MV-4-11 (cell line): ENCODE results near the gene PPIL1.
"Not testable (repeated sequence)": the region's sequence is repeated elsewhere in the genome, so short reads cannot be mapped to it uniquely, and the experiment has no call there.

Experiments
- DNase-seq: peaks from one replicate; lab custom pipeline; 2025; lab: John Stamatoyannopoulos, UW

The PPIL1 gene

DNA sequence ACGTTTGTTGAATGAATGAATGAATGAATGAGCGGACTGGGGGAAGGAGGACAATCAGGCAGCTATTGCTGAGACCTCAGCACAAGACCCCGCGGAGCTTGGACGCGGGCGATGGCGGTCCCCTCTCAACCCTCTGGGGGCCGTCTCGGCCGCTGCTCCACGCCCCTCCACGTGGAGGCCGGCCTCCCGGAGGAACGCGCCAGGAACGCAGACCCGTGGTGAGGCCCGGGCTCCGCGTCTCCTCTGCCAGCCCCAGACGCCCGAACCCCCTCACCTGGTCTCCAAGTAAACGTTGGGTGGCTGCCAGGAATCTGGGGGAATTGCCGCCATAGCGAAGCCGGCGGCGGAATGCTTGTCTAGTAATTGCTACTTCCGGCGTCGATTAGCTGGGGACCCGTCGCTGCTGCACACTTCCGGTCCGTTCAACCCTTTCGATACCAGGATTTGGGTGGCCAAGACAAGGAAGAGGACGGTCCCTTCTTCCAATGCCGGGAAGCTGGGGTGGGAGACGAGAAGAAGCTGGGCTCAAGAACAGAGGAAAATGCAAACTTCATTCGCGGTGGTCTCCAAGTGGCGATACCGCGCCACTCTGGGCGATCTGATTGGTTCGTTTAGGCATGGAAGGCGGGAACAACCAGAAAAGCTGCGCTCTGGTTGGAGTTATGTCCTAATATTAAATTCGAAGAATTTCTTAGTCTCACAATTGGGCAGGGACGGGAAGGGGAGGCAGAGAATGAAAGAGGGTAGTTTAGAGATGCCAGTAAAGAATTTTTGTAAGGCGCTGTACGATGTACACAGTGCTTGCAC, at the start of gene PPIL1:
Gene PPIL1 (minus strand): TSS at position 361 of the 807 bp plus-strand sequence. CDS start 31 bp downstream, at position 330.
- DNase-seq, result peak; percentile 91

DNA sequence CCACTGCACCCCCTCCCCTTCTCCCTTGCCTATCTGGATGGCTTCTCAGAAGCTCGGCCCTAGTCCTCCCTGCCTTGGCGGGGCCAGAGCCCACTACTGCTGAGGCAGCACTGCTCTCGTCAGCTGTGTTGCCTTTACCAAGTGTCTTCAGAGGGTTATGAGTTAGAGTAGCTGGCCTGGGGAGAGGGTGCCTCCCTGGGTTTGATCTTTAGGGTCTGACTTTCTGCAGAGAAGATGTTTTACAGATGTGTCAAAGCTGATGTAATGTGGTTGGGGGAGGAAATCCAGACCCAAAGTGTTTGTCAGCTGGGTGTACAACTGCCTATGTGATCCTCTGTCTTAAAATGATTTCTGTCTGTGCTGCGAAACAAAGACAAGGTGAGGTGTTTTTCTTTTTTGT, 49.5 kb upstream of the PPIL1 start:
- DNase-seq, result no peak

- no peak for DNase-seq
These were observed 45.9 kb upstream of the PPIL1 start for GRCh38 chr6:36920546-36920945.

GRCh38 chr6:36920049-36920448, 45.4 kb upstream of the PPIL1 start:
- DNase-seq, result no peak

DNA sequence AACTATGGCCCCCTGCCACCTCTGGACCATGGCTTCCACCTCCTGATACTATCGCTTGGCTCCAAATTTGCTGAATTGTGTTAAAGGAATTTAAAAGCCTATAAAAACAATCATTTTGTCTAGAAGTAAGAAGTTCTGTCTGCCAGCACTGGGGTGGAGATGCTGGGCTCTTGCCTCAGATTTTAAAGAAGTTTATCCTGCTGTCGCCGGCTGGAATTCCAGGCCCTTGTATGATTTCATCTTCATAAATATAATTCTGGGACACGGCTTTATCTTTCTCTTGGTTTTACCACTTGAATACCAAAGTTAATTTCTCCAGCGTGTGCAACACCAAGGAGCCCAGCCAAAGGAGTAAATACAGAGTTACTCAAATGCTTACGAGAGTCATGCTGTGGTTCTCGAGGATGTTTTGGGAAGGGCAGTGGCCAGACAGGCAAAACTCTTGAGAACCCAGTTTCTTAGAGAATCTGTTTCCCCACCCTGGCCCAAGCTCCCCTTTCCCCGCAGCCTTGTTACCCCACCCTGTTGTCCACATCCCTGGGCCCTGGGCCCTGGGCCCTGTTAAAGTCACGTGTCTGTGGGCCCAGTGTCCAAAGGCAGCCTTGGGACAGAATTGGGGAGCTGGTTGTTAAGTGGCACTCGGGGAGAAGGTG, 43.1 kb upstream of the PPIL1 start:
- DNase-seq, result no peak

DNA sequence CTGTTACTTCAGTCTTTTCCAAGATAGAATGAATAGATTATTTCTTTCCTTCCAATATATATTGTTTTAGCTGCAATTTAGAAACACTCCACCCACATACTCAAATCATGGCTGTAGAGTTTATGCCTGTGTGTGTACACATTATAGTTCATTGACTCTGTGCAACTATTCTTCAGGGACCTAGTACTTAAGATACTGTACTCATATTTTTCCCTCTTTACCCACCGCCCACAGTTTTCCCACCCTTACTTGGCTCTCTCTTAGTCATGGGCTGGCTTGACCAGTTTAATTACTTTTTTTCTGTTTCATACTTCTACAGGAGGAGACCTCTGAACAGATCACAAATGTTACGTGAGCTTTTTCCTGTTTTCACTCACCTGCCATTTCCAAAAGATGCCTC, 41.5 kb upstream of the PPIL1 start:
- DNase-seq, result no peak

- DNase-seq, result peak; percentile 57
These were observed 41.0 kb upstream of the PPIL1 start for GRCh38 chr6:36915599-36915998.

DNA sequence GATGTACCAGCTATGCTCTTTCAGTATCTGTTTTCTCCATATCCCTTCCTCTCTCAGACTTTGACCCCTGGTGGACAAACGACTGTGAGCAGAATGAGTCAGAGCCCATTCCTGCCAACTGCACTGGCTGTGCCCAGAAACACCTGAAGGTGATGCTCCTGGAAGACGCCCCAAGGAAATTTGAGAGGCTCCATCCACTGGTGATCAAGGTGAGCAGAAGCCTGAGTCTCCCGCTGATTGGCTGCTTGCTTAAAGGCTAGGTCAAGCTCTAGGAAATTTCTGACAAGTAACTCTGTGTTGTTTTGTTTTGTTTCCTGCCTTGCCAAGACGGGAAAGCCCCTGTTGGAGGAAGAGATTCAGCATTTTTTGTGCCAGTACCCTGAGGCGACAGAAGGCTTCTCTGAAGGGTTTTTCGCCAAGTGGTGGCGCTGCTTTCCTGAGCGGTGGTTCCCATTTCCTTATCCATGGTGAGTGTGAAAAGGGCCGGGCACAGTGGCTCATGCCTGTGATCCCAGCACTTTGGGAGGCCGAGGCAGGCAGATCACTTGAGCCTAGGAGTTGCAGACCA, 39.7 kb upstream of the PPIL1 start:
- no peak for DNase-seq

DNA sequence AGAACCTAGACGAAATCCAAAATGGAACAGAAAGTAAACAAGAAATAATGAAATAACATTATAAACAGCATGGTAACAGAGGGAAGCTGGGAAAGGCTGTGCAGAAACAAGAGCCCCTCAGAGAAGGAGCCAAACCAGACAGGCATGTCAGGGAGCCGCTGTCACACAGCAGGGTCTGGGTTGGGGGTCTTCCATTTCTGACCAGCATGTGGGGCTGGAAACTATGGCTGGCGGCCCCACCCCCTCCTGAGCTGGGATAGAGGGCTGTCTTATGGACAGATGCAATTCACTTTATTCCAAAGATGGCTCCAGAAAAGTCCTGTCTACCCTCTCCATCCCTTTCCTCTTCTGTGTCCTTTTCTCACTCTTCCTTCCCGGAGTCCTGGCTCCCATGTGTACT, 38.5 kb upstream of the PPIL1 start:
- no peak for DNase-seq

DNA sequence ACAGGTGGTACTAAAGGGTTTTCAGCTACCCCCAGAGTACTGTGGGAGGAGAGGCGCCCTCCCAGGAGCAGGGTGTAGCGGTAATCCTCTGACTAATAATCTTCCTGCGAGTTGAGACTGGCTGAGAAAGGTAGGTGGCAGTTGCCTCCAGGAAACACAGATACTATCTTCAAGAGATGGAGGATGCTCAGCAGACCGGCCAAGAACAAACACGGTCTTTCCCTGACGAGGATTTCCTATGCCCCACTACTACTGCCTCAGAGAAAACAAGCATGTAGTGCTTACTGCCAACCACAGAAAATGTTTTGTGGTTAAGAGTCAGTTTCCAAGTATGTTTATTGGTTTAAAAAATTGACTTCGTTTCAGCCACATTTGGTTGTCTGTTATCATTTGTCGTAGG, 38.0 kb upstream of the PPIL1 start:
- peak; percentile 29 for DNase-seq

DNA sequence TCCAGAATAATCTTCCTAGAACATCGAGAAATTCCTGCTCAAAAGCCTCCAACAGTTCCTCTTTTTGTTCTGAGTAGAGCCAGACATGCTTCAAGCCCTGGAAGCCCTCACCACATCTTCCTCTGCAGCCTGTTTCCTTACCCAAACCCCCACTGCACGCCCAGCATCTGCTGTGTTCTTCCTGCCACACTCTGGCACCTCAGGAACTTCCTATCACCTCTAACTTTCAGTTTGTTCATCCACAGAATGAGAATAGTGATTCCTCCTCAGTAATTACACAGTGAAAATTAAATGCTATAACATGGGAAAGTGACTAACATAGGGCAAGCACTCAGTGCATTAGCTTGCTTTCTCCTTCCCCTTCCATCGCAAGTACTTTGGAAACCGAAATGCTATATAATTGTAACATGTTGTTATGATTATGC, 37.4 kb upstream of the PPIL1 start:
- peak; percentile 80 for DNase-seq

GRCh38 chr6:36908747-36909146, 34.1 kb upstream of the PPIL1 start:
- DNase-seq, result no peak

GRCh38 chr6:36907781-36908180, 33.2 kb upstream of the PPIL1 start:
- DNase-seq, result no peak

DNA sequence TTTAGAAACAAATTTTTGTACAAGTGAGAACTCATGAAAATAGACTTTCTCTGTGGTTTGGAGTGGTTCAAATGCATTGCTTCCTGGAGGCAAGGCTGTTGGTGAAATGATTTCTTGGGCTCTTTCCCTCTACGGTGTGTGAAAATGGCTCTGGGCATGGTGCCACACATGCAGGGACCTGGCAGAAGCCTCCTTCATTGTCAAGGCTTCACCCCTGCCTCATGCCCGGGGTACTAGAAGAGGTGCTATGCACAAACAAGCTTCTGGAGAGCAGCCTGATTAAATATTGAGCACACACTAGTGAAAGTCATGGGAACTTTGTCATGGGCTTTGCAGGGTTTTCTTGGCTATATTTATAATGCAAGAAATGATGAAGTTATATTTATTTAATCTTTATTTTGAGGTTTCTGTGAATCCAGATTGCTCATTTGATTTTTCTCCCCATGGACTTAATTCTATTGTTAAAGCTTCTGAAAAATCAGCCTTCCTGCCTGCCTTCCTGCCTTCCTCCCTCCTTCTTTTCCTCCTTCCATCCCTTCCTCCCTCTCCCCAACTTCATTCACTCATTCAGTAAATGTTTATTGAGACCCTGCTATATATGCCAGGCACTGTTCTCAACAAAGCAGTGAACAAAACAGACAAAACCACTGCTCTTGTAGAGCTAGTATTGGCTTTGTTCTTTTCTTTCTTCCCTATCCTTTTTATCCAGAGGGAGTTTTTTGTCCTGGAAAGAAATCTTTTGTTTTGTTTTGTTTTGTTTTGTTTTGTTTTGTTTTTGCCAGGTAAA, 32.1 kb upstream of the PPIL1 start:
- DNase-seq, result no peak

DNA sequence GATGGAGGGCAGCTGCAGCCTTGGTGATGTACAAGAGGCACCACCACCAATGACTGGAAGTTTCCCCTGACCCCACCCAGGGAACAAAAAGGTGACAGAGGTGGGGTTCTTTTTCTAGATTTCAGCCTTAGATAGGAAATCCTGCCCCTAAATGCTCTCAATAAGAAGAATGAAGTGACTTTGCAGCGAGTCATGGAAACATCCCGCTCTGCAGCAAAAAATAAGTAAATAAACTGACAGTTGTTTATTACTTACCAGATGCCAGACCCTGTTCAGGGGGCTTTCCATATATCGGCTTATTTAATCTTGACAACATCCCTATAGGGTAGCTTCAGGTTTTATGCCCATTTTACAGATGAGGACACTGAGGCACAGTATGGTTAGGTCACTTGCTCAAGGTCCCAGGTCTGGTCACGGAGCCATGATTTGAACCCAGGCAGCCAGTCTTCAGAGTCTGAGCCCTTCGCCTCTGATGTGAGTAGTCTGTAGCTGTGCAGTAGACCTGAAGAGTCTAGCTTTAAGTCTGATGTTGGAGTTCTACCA, 30.3 kb upstream of the PPIL1 start:
- no peak for DNase-seq

- DNase-seq, result no peak
These were observed 29.5 kb upstream of the PPIL1 start for GRCh38 chr6:36904114-36904513.

GRCh38 chr6:36897609-36898008, 23.0 kb upstream of the PPIL1 start:
- DNase-seq, result no peak

GRCh38 chr6:36893976-36894932, 19.7 kb upstream of the PPIL1 start:
- DNase-seq, result no peak

DNA sequence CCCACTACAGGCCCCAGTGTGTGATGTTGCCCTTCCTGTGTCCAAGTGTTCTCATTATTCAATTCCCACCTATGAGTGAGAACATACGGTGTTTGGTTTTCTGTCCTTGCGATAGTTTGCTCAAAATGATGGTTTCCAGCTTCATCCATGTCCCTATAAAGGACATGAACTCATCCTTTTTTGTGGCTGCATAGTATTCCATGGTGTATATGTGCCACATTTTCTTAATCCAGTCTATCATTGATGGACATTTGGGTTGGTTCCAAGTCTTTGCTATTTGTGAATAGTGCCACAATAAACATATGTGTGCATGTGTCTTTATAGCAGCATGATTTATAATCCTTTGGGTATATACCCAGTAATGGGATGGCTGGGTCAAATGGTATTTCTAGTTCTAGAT, 16.6 kb upstream of the PPIL1 start:
- DNase-seq, result not testable (repeated sequence)

DNA sequence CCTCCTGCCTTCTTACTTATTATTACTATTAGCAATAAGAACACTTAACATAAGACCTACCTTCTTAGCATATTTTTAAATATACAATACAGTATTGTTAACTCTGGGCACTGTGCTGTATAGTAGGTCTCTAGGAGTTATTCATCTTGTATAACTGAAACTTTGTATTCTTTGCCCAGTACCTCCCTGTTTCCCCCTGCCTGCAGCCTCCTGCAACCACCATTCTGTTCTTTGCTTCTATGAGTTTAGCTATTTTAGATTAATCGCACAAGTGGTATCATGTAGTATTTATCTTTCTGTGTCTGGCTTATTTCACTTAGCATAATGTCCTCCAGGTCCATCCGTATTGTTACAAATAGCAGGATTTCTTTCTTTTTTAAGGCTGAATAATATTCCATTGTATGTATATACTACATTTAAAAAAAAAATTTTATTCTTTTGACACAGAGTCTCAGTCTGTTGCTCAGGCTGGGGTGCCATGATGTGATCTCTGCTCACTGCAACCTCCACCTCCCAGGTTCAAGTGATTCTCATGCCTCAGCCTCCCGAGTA, 15.6 kb upstream of the PPIL1 start:
- no peak for DNase-seq
